Measurements from ENCODE around the gene SMYD1.

- TF ChIP-seq TCF12 (IDR thresholded peaks at IDR 0.05; ENCODE audit: low read depth) = no peak
- no peak for TF ChIP-seq CREB1 (IDR thresholded peaks at IDR 0.05; ENCODE audit: low read depth)
- TF ChIP-seq ZBTB7A (IDR thresholded peaks at IDR 0.05; ENCODE audit: low read depth) = no peak
- no peak for TF ChIP-seq RAD21 (IDR thresholded peaks at IDR 0.05; ENCODE audit: low read depth)
- no peak for TF ChIP-seq EP300 (IDR thresholded peaks at IDR 0.05; ENCODE audit: borderline replicate concordance)
- TF ChIP-seq REST (IDR thresholded peaks at IDR 0.05; ENCODE audit: low read depth) = no peak
- TF ChIP-seq CEBPB (IDR thresholded peaks at IDR 0.05) = no peak
- TF ChIP-seq MAX (IDR thresholded peaks at IDR 0.05) = no peak
Observed at GRCh38 chr2:88027697-88028389, 39.8 kb upstream of the SMYD1 start.
